Stomach (tissue), 4 donors: ENCODE measurements around the gene MARCHF9.

Experiments used
- POLR2A ChIP-seq, 4 donors: fragments of 450-650 bp; IDR thresholded peaks; one replicate each; pipeline ENCODE4 v1.6.1; 2016; ENCODE audit warnings: antibody characterized with exemption in 4 of 4, control low read depth in 2 of 4, mild to moderate bottlenecking in 1 of 4, moderate library complexity in 1 of 4
- TF ChIP-seq, protein P1 (sequence below), 7 experiments: fragments of 450-650 bp in 4 of 7; fragments of 200-600 bp in 3 of 7; sonication (generic) in 3 of 7; IDR thresholded peaks; one replicate each; pipeline ENCODE4 v1.5.1; 2016 to 2019; ENCODE audit warnings: antibody characterized with exemption in 7 of 7, control low read depth in 2 of 7, mild to moderate bottlenecking in 1 of 7

- no peak for TF ChIP-seq POLR2A (IDR thresholded peaks at IDR 0.05)
- TF ChIP-seq, protein P1, sequence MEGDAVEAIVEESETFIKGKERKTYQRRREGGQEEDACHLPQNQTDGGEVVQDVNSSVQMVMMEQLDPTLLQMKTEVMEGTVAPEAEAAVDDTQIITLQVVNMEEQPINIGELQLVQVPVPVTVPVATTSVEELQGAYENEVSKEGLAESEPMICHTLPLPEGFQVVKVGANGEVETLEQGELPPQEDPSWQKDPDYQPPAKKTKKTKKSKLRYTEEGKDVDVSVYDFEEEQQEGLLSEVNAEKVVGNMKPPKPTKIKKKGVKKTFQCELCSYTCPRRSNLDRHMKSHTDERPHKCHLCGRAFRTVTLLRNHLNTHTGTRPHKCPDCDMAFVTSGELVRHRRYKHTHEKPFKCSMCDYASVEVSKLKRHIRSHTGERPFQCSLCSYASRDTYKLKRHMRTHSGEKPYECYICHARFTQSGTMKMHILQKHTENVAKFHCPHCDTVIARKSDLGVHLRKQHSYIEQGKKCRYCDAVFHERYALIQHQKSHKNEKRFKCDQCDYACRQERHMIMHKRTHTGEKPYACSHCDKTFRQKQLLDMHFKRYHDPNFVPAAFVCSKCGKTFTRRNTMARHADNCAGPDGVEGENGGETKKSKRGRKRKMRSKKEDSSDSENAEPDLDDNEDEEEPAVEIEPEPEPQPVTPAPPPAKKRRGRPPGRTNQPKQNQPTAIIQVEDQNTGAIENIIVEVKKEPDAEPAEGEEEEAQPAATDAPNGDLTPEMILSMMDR (IDR thresholded peaks at IDR 0.05) = no peak
Measured at GRCh38 chr12:57718641-57719528, 36.0 kb upstream of the MARCHF9 start.
